T-helper 2 cell (primary cell): ENCODE results near the gene FAM186B.

ENCODE experiments used
- DNase-seq, 5 experiments: peaks; one replicate each; pipeline versions ENCODE4 v3.0.0 to v3.0.0-alpha.2; 2012 to 2022

The FAM186B gene

GRCh38 chr12:49567611-49568441 is 37.6 kb downstream of the FAM186B start, which contains the start of gene MCRS1:
TSS of gene MCRS1 (minus strand) at chr12:49568142. CDS start at chr12:49566731, 1,411 bp downstream.
- peak; percentile 76 to 96 (median 86) for DNase-seq

GRCh38 chr12:49567302-49567610 is 38.2 kb downstream of the FAM186B start:
- DNase-seq: no peak

GRCh38 chr12:49566361-49566760 is 39.1 kb downstream of the FAM186B start:
- DNase-seq: no peak

- DNase-seq: peak in 1 of 5 experiments; percentile 34
Observed at GRCh38 chr12:49565406-49566265, 39.8 kb downstream of the FAM186B start.

- peak in 1 of 5 experiments; percentile 72 for DNase-seq
Observed at GRCh38 chr12:49564686-49565405, 40.6 kb downstream of the FAM186B start.

- DNase-seq: no peak
Observed at GRCh38 chr12:49563951-49564685, 41.3 kb downstream of the FAM186B start.

GRCh38 chr12:49562831-49563230 is 42.6 kb downstream of the FAM186B start:
- DNase-seq: no peak

GRCh38 chr12:49562233-49562632 is 43.2 kb downstream of the FAM186B start:
- no peak for DNase-seq

GRCh38 chr12:49560695-49561094 is 44.7 kb downstream of the FAM186B start:
- no peak for DNase-seq

GRCh38 chr12:49559011-49559675 is 46.3 kb downstream of the FAM186B start:
- DNase-seq: no peak

- no peak for DNase-seq
Observed at GRCh38 chr12:49558526-49558925, 46.9 kb downstream of the FAM186B start.

- no peak for DNase-seq
Observed at GRCh38 chr12:49557917-49558215, 47.6 kb downstream of the FAM186B start.

- no peak for DNase-seq
Observed at GRCh38 chr12:49557187-49557916, 48.1 kb downstream of the FAM186B start.

GRCh38 chr12:49556391-49557186 is 48.9 kb downstream of the FAM186B start:
- no peak for DNase-seq

- no peak for DNase-seq
Observed at GRCh38 chr12:49555631-49556390, 49.6 kb downstream of the FAM186B start.

GRCh38 chr12:49554266-49554665 is 51.2 kb downstream of the FAM186B start:
- no peak for DNase-seq

- DNase-seq: peak in 1 of 5 experiments; percentile 65
Observed at GRCh38 chr12:49553512-49554088, 51.8 kb downstream of the FAM186B start.

GRCh38 chr12:49552899-49553298 is 52.5 kb downstream of the FAM186B start:
- DNase-seq: no peak

GRCh38 chr12:49552425-49552824 is 53.0 kb downstream of the FAM186B start:
- DNase-seq: no peak
